Transverse colon (tissue), 4 donors: ENCODE measurements around the gene JCAD. TPM values are rescaled to one million over a fixed set of nuclear protein-coding genes. Genes with fewer than 3 reads are reported as not detected.

ENCODE experiments used
- DNase-seq: peaks from one replicate; pipeline ENCODE4 v3.0.0-alpha.2; 2019
- H3K27ac ChIP-seq, 4 donors: fragments of 200-600 bp; sonication (generic); 2 replicates each; pipeline ENCODE4 v1.5.1; 2016 to 2018; ENCODE audit warnings: inconsistent platforms in 4 of 4
- H3K27me3 ChIP-seq: fragments of 200-600 bp; sonication (generic); 2 replicates; pipeline ENCODE4 v1.5.1; 2017; ENCODE audit warnings: inconsistent platforms
- H3K36me3 ChIP-seq, 4 donors: fragments of 200-600 bp; sonication (generic); 2 replicates each; pipeline ENCODE4 v1.5.1; 2017 to 2019; ENCODE audit warnings: inconsistent platforms in 4 of 4
- H3K4me1 ChIP-seq, 4 donors: fragments of 200-600 bp; sonication (generic); 2 replicates each; pipeline ENCODE4 v1.5.1; 2017 to 2020; ENCODE audit warnings: inconsistent platforms in 4 of 4
- H3K4me3 ChIP-seq, 4 donors: fragments of 200-600 bp; sonication (generic); 1 replicate in 1 of 4; 2 replicates in 3 of 4; pipeline versions ENCODE4 v1.5.1 to v1.6.1; 2017 to 2019; ENCODE audit warnings: inconsistent platforms in 4 of 4
- H3K9me3 ChIP-seq, 2 donors: fragments of 200-600 bp; sonication (generic); 2 replicates each; pipeline ENCODE4 v1.5.1; 2017 to 2019; ENCODE audit warnings: inconsistent platforms in 2 of 2
- EP300 ChIP-seq: sonication (generic); formaldehyde crosslinking; IDR thresholded peaks from one replicate; pipeline ENCODE4 v1.6.1; 2017; ENCODE audit warnings: antibody characterized with exemption, low read depth
- POLR2A ChIP-seq: fragments of 450-650 bp; IDR thresholded peaks from one replicate; pipeline ENCODE4 v1.6.1; 2016; ENCODE audit warnings: antibody characterized with exemption, mild to moderate bottlenecking, moderate library complexity
- POLR2AphosphoS5 ChIP-seq, 3 donors: sonication (generic); formaldehyde crosslinking; IDR thresholded peaks; one replicate each; pipeline ENCODE4 v1.6.1; 2016; ENCODE audit warnings: antibody characterized with exemption in 3 of 3
- WGBS, 2 donors: methylation state at CpG; one replicate each; pipeline ENCODE4 v1.1.5; 2018; ENCODE audit warnings: low coverage in 1 of 2; 5-methylcytosine and 5-hydroxymethylcytosine counted together
- in situ Hi-C, 4 donors: fragments of 200-750 bp; cut with MboI; loops; one replicate each; pipeline versions ENCODE4 v1.15.0 to v1.15.1; 2017; ENCODE audit warnings: low sequenced_read_pairs in 3 of 4, low pct_ligation_motif_present in 1 of 4, low pct_unique_long_range_greater_than_20kb in 1 of 4
- intact Hi-C: fragments of 100-400 bp; cut with DNase I; formaldehyde crosslinking; loops from one replicate; pipeline ENCODE4 v1.15.1; 2023; ENCODE audit warnings: low total_unique reads
- total RNA-seq, 4 donors: library from RNA; depleted of rRNA; stranded (reverse); fragments of >200 nt; gene quantifications; one replicate each; pipeline ENCODE4 v1.1.0, GENCODE V29; 2016
- TF ChIP-seq, protein P1 (sequence below), 5 experiments: fragments of 200-600 bp in 3 of 5; fragments of 450-650 bp in 2 of 5; sonication (generic) in 3 of 5; IDR thresholded peaks; 1 replicate in 2 of 5; 2 replicates in 3 of 5; pipeline ENCODE4 v1.5.1; 2016 to 2017; ENCODE audit warnings: antibody characterized with exemption in 5 of 5, inconsistent platforms in 3 of 5, mild to moderate bottlenecking in 2 of 5, moderate library complexity in 1 of 5

The JCAD gene
- total RNA-seq, 4 donors from 2014 or later: 13.0 to 40.8 (median 19.9) TPM

DNA sequence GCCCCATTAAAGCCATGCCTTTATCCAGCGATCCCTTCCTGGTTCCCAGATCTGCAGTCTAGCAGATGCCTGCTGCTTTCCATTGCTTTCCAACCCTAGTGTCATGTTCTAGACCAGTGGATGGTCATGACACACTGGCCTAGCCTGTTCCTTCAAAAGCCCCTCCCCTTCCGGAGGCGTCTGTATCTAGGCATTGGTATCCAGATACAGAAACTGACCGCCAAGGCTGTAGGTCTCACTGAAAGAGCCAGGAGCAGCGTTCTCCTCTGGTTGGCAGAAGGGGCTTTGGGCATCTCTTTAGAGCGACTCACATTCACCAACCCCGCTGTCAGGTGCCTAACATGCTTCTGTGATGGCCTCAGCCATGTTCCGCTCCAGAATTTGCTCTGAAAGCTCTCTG, 22.6 kb downstream of the JCAD start:
- no peak overlapping the region for H3K27ac ChIP-seq
- intact Hi-C loops (no loop called here), in situ Hi-C loops (no loop called here)
- WGBS, 2 donors: 83 to 89% methylated on average over 1 to 8 of the region's 8 CpGs
- DNase-seq: no peak
- peaks cover 0 to 5% (median 1%) of the 10 kb centered on the region in 4 donors for H3K4me1 ChIP-seq
- no peak overlapping the region for H3K4me3 ChIP-seq
- no peaks in the 10 kb centered on the region for H3K36me3 ChIP-seq
- no peaks in the 10 kb centered on the region for H3K9me3 ChIP-seq
- no peaks in the 10 kb centered on the region for H3K27me3 ChIP-seq
- TF ChIP-seq, protein P1, sequence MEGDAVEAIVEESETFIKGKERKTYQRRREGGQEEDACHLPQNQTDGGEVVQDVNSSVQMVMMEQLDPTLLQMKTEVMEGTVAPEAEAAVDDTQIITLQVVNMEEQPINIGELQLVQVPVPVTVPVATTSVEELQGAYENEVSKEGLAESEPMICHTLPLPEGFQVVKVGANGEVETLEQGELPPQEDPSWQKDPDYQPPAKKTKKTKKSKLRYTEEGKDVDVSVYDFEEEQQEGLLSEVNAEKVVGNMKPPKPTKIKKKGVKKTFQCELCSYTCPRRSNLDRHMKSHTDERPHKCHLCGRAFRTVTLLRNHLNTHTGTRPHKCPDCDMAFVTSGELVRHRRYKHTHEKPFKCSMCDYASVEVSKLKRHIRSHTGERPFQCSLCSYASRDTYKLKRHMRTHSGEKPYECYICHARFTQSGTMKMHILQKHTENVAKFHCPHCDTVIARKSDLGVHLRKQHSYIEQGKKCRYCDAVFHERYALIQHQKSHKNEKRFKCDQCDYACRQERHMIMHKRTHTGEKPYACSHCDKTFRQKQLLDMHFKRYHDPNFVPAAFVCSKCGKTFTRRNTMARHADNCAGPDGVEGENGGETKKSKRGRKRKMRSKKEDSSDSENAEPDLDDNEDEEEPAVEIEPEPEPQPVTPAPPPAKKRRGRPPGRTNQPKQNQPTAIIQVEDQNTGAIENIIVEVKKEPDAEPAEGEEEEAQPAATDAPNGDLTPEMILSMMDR (IDR thresholded peaks at IDR 0.05): no peak
- no peak for TF ChIP-seq POLR2AphosphoS5 (IDR thresholded peaks at IDR 0.05)
- TF ChIP-seq EP300: no peak
- TF ChIP-seq POLR2A: no peak

DNA sequence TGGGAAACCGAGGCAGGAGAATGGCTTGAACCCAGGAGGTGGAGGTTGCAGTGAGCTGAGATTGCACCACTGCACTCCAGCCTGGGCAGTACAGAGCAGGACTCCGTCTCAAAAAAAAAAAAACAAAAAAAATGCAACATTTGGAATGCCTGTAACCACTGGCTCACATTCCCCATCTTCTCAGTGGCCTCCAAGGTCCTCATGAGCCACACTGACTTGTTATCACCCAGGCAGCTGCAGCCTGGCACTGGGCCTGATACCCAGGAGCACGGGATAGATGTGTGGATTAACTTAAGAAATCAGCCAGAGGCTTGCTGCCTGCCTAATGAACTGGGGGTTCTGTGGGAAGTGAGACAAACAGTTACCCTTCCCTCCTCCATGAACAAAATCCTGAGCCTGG, 23.0 kb downstream of the JCAD start:
- in situ Hi-C loops: no loop called here
- no peak overlapping the region for H3K27ac ChIP-seq
- TF ChIP-seq, protein P1 (IDR thresholded peaks at IDR 0.05): no peak
- no peak for TF ChIP-seq POLR2A
- TF ChIP-seq POLR2AphosphoS5 (IDR thresholded peaks at IDR 0.05): no peak
- TF ChIP-seq EP300: no peak
- H3K4me1 ChIP-seq: peaks cover 0 to 4% (median 1%) of the 10 kb centered on the region in 4 donors
- DNase-seq: no peak
- intact Hi-C loops: no loop called here
- H3K36me3 ChIP-seq: no peaks in the 10 kb centered on the region
- 47 to 61% methylated on average over 2 to 3 of the region's 3 CpGs for WGBS, 2 donors
- H3K4me3 ChIP-seq: no peak overlapping the region
- H3K9me3 ChIP-seq: no peaks in the 10 kb centered on the region
- no peaks in the 10 kb centered on the region for H3K27me3 ChIP-seq

DNA sequence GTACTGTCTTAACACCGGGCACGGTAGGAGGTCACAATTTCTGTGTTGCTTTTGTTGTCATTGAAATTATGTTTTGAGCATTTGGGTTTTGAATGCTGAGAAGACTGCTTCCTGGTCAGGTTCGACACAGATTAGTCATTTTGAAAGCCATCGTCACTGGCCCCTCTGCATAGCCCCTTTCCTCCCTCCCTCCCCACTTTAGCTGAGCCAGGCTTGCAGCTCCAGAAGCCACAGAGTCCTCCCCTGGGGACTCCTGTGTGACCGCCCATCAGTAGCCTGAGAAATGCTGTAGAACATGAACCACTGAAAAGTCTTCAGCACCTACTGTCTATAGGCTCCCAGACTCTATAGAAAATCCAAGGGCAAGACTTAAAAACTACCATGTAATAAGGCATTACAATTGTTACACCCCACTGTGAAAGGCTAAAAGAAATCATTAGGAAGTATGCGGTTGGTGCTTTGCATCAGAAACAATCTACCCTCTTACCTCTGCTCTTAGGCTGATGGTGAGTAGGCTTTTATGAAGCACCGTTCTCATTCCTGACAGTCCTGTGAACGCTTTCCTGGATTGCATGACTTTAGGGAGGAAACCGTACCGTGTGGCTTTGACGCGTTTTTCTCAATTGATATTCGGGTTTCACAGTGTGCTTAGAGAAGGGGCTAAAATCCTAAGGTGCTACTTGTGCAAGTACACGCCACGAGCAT, 24.8 kb downstream of the JCAD start:
- Histone ChIP-seq H3K36me3 (no peaks in the 10 kb centered on the region), H3K4me3 (no peak overlapping the region), H3K27ac (no peak overlapping the region), H3K4me1 (peaks cover 0 to 2% (median under 1%) of the 10 kb centered on the region in 4 donors), H3K27me3 (no peaks in the 10 kb centered on the region), H3K9me3 (no peaks in the 10 kb centered on the region)
- in situ Hi-C loops: no loop called here
- TF ChIP-seq, protein P1 (IDR thresholded peaks at IDR 0.05): no peak
- TF ChIP-seq POLR2A (no peak), EP300 (no peak), POLR2AphosphoS5 (IDR thresholded peaks at IDR 0.05) (no peak)
- intact Hi-C loops: no loop called here
- DNase-seq: no peak
- WGBS, 2 donors: 73 to 76% methylated on average over 13 to 15 of the region's 15 CpGs

DNA sequence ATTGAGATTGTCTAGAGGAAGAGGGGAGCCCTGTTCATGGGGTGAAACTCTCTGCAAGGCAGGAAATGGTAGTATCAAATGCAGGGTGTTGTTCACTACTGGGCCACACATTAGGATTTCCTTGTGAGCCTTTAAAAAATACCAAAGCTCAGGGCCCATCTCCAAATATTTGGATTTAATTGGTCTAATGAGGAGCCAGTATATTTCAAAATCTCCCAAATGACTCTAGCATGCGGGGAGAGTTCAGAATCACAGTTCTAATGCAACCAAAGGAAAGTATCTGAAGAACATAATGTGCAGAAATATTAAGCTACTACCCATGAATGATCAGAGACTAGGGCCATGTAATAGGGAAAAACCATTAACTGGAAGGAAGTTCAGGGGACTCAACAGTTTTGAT, 27.3 kb downstream of the JCAD start:
- WGBS, 2 donors: 95% methylated on average over 1 of the region's 1 CpG; no CpG with 5 or more reads in 1 of the 2 donors
- in situ Hi-C loops: no loop called here

More for the DNA sequence above, 27.3 kb downstream of the JCAD start:
- no peak overlapping the region for H3K4me3 ChIP-seq
- TF ChIP-seq EP300 (no peak), POLR2A (no peak)
- TF ChIP-seq, protein P1 (IDR thresholded peaks at IDR 0.05): no peak
- H3K36me3 ChIP-seq: no peaks in the 10 kb centered on the region
- no peaks in the 10 kb centered on the region for H3K27me3 ChIP-seq
- intact Hi-C loops: no loop called here
- peaks cover 9 to 19% (median 13%) of the 10 kb centered on the region in 4 donors for H3K4me1 ChIP-seq
- H3K27ac ChIP-seq: no peak overlapping the region
- no peaks in the 10 kb centered on the region for H3K9me3 ChIP-seq
- DNase-seq: no peak
